Type B pancreatic cell (in vitro differentiated cells): ENCODE measurements around the gene RIT2. TPM values are rescaled to one million over a fixed set of nuclear protein-coding genes. Genes with fewer than 3 reads are reported as not detected.

Experiments
- DNase-seq: peaks from one replicate; pipeline ENCODE4 v3.0.0; 2021; ENCODE audit warnings: mixed read lengths; ENCODE audit not compliant: unreplicated experiment; ENCODE audit errors: extremely low spot score
- H3K27ac Mint-ChIP-seq: 2 replicates; pipeline ENCODE4 v1.8.0; 2021; ENCODE audit warnings: mild to moderate bottlenecking, mixed read lengths
- H3K27me3 Mint-ChIP-seq: 2 replicates; pipeline ENCODE4 v1.8.0; 2021; ENCODE audit warnings: mixed read lengths
- H3K36me3 Mint-ChIP-seq: 2 replicates; pipeline ENCODE4 v1.8.0; 2021; ENCODE audit warnings: mixed read lengths
- H3K4me1 Mint-ChIP-seq: one replicate; pipeline ENCODE4 v1.8.0; 2021; ENCODE audit warnings: mixed read lengths; ENCODE audit not compliant: unreplicated experiment
- H3K4me3 Mint-ChIP-seq: 2 replicates; pipeline ENCODE4 v1.8.0; 2021; ENCODE audit warnings: mild to moderate bottlenecking, mixed read lengths
- H3K9me3 Mint-ChIP-seq: 2 replicates; pipeline ENCODE4 v1.8.0; 2021; ENCODE audit warnings: mixed read lengths
- total RNA-seq: library from RNA; stranded (reverse); gene quantifications from 2 replicates; pipeline ENCODE4 v1.2.1, GENCODE V29; 2021; ENCODE audit warnings: low replicate concordance
- TF ChIP-seq, protein P1 (sequence below): fragments of 200-600 bp; sonication (generic); conservative IDR thresholded peaks from 2 replicates; pipeline ENCODE4 v1.5.0; 2021; ENCODE audit warnings: antibody characterized with exemption, mild to moderate bottlenecking

Gene RIT2
- total RNA-seq, 1 donor from 2014 or later, result not detected

DNA sequence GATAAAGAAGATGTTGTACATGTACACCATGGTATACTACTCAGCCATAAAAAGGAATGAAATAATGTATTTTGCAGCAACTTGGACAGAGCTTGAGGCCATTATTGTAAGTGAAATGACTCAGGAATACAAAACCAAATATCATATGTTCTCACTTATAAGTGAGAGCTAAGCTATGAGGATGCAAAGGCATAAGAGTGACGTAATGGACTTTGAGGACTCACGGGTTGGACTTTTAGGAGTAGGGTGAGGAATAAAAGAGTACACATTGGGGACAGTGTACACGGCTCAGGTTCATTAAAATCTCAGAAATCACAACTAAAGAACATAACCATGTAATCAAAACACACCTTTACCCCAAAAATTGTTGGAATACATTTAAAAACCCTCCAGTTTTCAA lies 206.4 kb downstream of the RIT2 start:
- no peak for DNase-seq
- Mint-ChIP-seq H3K4me1 (no peaks in the 10 kb centered on the region), H3K27ac (no peak overlapping the region), H3K36me3 (no peaks in the 10 kb centered on the region), H3K9me3 (no peaks in the 10 kb centered on the region), H3K4me3 (no peak overlapping the region), H3K27me3 (no peaks in the 10 kb centered on the region)
- TF ChIP-seq, protein P1, sequence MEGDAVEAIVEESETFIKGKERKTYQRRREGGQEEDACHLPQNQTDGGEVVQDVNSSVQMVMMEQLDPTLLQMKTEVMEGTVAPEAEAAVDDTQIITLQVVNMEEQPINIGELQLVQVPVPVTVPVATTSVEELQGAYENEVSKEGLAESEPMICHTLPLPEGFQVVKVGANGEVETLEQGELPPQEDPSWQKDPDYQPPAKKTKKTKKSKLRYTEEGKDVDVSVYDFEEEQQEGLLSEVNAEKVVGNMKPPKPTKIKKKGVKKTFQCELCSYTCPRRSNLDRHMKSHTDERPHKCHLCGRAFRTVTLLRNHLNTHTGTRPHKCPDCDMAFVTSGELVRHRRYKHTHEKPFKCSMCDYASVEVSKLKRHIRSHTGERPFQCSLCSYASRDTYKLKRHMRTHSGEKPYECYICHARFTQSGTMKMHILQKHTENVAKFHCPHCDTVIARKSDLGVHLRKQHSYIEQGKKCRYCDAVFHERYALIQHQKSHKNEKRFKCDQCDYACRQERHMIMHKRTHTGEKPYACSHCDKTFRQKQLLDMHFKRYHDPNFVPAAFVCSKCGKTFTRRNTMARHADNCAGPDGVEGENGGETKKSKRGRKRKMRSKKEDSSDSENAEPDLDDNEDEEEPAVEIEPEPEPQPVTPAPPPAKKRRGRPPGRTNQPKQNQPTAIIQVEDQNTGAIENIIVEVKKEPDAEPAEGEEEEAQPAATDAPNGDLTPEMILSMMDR, result no peak

DNA sequence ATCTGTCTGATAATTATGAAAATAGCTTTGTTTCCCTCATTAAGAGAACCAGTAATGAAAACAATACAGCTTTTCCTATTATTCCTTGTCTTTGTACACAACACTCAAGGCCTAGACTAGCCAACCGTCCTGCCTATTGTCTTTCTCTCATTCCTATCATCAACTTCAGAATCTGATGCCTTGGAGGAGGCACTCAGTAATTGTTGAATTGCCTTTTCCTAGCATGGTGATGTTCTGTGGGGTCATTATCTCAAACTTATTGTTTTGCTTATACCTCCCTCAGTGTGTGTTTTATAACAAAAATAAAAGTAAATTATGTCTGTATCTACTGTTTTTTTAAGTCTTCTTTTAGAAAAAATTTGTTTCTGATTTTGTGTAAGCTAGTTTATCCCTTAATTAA lies 208.7 kb downstream of the RIT2 start:
- H3K4me3 Mint-ChIP-seq, result no peak overlapping the region
- H3K4me1 Mint-ChIP-seq, result no peaks in the 10 kb centered on the region
- no peak for DNase-seq
- TF ChIP-seq, protein P1, result no peak
- no peaks in the 10 kb centered on the region for H3K9me3 Mint-ChIP-seq
- H3K27ac Mint-ChIP-seq, result no peak overlapping the region
- H3K36me3 Mint-ChIP-seq, result no peaks in the 10 kb centered on the region
- no peaks in the 10 kb centered on the region for H3K27me3 Mint-ChIP-seq

DNA sequence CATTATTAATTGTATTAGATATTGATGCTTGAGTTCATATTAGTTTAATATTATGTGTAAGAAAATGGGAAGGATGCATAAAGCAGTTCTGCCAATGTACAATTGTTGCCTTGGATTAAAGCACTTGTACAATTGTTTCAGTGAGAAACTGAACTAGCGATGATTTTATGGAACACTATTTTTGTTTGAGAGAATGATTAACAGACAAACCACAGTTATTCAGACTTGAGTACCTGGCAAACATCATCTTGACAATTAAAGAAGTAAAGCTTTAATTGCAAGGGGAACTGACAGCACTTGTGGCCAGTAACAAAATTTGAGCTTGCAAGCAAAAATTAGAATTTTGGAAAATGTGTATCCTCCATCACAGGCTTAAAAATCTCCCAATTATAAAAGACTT lies 214.3 kb downstream of the RIT2 start:
- no peaks in the 10 kb centered on the region for H3K27me3 Mint-ChIP-seq
- TF ChIP-seq, protein P1, result no peak
- DNase-seq, result no peak
- H3K4me3 Mint-ChIP-seq, result no peak overlapping the region
- H3K36me3 Mint-ChIP-seq, result no peaks in the 10 kb centered on the region
- H3K27ac Mint-ChIP-seq, result no peak overlapping the region
- peaks cover 5% of the 10 kb centered on the region for H3K4me1 Mint-ChIP-seq
- peaks cover 4% of the 10 kb centered on the region for H3K9me3 Mint-ChIP-seq

DNA sequence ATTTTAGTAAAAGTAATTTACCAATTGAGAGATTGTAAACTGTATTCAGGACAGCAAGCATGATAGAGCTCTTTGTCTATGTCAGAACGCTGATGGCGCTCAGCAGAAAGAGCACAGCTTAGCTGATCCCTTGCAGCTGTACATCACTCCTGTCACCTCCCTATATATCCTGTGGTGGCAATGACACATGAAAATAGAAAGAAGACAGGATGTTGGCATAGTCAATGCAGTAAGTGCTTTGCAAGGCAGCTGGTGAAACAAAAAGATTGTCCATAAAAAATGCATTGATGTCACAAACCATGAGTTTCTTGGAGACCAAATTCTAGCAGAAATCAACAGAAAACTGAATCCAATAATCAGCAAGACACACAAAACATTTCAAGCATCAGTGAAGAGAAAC lies 221.5 kb downstream of the RIT2 start:
- DNase-seq, result no peak
- H3K4me1 Mint-ChIP-seq, result peaks cover 5% of the 10 kb centered on the region
- no peaks in the 10 kb centered on the region for H3K27me3 Mint-ChIP-seq
- peaks cover 4% of the 10 kb centered on the region for H3K9me3 Mint-ChIP-seq
- H3K36me3 Mint-ChIP-seq, result no peaks in the 10 kb centered on the region
- no peak overlapping the region for H3K27ac Mint-ChIP-seq
- TF ChIP-seq, protein P1, result no peak
- no peak overlapping the region for H3K4me3 Mint-ChIP-seq

DNA sequence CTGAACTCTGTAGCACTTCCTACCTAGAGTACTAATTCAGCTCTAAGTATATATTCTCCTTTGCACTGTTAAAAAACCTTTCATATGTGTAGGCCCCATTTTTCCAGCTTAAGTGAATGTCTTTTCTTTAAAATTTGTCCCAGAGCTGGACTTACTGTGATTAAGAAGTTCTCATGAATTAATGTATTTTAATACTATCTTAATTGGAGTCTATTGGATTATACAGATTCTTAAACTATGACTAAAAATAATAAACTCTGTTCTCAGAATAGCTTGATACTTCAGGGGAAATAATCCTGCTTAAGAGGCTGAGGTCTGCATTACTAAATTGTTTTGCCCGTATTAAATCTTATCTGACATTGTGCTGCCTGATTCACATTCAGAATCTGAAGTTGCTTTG lies 223.3 kb downstream of the RIT2 start:
- Mint-ChIP-seq H3K27me3 (no peaks in the 10 kb centered on the region), H3K4me3 (no peak overlapping the region), H3K27ac (no peak overlapping the region), H3K36me3 (no peaks in the 10 kb centered on the region), H3K4me1 (peaks cover 4% of the 10 kb centered on the region), H3K9me3 (peaks cover 4% of the 10 kb centered on the region)
- TF ChIP-seq, protein P1, result no peak
- DNase-seq, result no peak

DNA sequence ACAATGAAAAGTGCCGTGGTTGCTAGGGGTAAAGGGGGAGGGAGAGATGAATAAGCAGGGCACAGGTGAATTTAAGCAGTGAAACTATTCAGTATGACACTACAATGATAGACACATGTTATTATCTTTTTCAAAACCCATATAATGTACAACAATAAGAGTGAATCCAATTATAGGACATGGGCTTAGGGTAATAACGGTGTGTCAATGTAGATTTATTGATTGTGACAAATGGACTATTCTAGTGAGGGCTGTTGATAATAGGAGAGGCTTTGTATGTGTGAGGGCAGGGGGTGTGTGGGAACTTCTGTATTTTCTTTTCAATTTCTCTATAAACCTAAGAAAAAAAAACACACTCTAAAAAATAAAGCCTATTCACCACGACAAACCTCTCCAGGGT lies 223.8 kb downstream of the RIT2 start:
- no peaks in the 10 kb centered on the region for H3K9me3 Mint-ChIP-seq
- H3K4me1 Mint-ChIP-seq, result no peaks in the 10 kb centered on the region
- H3K4me3 Mint-ChIP-seq, result no peak overlapping the region
- no peaks in the 10 kb centered on the region for H3K27me3 Mint-ChIP-seq
- no peaks in the 10 kb centered on the region for H3K36me3 Mint-ChIP-seq
- no peak overlapping the region for H3K27ac Mint-ChIP-seq
- TF ChIP-seq, protein P1, result no peak
- no peak for DNase-seq
